Measurements from ENCODE around the gene MSI2.

The MSI2 gene

DNA sequence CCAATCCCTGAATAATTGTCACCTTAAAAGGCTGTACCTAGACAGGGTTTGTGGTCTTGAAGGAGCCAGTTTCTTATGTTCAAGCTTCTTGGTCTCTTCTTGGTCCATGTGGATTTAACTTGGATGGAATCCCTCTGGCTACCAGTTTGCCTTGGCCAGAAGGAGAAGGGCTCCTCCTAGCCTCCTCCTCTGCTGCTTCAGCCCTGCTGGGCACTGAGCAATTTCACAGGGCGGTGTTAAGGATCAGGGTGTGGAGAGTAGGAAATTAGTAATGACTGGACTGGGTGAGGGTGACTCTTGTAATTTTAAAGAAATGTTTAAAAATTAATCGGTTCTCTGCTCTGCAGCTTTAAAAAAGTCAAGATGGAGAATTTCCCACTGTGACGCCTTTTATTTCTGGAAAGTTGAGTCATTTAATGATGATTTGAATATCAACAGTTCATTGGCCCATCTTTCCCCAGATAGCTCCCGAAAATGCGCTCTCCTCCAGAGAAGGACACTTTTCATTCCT lies 96.4 kb downstream of the MSI2 start:
- no peak for DNase-seq

DNA sequence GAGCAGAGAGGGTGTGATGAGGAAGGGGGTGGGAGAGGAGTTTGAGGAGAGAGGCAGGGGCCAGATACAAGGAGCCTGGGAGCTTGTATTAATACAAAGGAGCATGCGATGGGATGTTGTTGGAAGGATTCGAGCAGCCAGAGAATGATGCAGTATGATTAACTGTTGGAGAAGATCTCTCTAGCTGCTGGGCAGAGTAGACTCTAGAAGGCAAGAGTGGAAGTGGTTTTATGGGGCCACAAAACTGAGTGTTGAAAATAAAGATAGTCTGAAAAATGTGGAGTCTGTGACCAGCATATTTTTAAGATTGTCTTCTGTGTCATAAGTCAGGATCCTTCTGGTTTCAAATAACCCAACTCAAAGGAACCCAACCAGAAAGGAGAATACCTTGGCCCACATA lies 98.3 kb downstream of the MSI2 start:
- DNase-seq = no peak

DNA sequence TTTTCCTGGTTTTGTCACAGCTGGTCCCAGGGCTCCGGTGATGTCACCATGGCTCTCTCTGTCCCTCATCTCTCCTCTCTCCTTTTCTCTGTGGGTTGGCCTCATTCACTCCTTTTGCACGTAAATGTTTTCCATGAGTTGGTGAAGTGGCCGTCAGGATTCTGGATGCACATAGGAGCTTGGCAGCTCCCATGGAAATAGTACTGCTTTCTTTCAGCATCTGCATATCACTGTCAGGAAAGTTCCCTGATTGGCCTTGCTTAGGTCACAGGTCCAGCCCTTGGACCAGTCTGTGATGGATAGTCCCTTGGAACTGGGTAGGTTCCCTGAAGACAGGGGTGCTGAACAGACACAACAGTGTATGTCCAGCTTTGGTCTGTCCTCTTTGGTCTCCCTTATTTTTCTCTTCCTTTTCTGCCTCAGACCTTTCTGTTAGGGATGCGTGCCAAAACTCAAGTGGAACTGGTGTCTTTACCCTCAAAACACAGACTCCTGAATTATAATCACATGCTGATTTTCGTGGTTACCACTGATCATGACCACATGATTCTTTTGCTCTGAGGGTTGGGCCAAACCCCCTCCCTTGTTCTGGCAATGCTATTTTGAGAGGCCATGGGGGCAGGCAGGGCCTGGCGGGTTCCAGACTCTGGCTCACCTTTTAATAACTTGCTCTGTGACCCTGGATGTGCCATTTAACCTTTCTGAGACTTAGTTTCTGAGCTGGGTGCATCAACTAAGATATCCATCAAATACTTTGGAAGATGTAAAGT lies 99.0 kb downstream of the MSI2 start:
- DNase-seq = no peak

DNA sequence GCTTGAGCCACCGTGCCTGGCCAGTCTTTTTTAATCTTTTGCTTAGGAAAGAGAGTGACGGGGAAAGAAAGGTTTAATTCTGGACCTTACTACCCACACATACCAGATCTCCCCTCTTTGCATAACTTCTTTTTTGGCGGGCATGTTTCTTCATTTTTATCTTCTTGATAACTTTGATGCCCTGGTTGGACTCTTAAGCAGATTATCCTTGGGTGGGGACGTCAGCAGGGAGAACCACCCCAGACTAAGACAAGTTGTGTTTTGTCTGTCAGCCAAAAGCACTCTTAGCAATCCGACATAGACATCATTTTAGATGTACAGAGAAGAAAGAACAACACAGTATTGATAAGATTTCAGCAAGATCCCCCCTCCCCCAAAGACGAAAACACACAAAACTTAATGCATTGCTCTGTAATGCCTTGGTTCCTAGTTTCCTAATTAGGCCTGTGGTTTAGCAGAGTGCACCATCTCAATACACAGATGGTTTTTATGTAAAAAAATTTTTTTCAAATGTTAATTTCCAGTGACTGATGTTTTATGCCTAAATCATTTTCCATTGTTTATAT lies 99.9 kb downstream of the MSI2 start:
- DNase-seq = peak; percentile 19

DNA sequence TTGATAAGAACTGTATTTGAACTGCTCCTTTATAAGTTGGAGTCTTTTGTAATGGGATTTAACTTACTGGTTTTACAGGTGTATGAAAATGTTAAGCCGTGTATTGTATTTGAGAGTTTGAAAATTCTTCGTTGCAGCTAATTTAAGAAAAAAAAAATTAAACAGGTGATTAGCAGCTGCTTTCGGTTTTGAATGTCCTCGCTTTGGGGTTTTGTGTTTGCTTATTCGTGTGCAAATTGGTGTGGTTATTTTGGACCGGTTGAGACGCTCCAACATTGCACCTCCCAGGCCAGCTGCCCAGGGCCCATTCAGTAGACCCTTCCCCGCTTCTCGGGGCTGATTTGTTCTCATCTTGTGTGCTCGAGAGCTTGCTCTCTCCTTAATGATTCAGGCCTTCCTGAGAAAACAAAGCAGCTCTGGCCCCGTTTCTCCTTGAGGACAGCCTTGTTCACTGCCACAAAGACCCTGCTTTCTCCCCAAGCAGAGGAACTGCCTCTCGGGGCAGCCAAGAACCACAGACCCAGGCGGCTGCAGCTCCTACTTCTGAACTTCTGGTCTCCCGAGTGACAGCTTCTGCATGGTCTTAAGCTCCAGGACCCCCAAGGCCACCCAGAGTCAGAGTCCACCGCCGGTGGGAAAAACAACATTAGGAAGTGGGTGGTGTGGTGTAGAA lies 100.5 kb downstream of the MSI2 start:
- no peak for DNase-seq

DNA sequence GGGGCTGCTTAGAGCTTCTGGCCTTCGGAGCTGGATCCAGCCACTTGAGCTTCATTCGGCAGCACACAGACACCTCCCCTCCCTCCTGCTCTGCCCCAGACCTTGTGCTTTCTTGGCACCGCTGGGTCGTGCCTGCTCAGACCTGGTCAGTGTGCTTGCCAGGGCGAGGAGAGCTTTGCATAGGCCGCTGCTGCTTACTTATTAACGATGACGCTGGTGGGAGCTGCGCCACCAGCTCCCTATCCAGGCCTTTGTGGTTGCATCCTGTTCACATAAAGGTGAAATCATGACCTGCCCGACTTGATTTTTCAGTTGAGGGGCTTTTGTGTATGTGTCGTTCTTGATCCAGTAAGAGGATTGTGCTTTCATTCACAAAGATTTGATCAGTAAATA lies 101.1 kb downstream of the MSI2 start:
- DNase-seq = no peak

DNA sequence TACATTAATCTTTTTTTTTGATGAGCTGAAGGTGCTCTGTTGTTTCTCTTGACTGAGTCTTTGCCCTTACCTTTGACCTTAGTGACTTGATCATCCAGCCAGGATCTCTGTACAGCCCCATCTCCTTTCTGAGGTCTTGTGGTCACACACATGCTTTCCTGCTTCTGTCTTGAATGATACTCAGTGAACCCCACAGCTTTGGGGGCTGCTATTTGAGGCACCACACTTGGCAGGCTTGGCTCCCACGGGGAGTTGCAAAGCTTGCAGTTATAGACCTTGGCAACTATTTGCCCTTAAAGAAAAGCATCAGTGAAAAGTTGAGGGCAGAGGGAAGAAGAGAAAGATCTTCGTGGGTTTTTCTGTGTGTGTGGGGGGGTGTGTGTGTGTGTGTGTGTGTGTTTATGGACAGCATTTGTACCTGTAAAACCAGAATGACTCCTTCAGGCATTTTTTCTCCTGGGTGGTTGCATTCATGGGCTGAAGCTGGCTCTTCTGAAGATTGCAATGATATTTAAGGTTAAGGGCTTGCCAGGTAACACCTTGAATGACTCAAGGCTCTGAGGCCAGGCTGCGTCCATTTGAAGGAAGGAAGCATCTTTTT lies 101.6 kb downstream of the MSI2 start:
- DNase-seq = no peak

DNA sequence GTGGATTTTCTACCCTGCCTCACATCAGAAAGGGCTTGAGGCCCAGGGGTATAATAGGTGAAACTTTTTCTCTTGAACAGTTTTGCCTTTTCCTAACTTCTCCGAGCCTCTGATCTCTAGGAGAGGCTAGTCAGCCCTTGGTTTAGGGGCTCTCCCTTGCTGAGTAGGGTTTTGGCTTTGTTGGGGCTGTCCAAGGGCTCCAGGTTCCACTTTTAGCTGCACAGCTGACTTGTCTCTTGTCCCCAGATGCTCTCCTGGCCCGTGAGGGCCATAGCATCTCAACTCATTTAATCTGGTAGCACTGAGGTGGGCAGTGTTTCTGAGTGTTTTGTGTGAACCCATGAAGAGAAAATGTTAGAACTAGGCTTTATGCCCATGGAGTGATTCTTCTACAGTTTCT lies 103.9 kb downstream of the MSI2 start:
- no peak for DNase-seq

DNA sequence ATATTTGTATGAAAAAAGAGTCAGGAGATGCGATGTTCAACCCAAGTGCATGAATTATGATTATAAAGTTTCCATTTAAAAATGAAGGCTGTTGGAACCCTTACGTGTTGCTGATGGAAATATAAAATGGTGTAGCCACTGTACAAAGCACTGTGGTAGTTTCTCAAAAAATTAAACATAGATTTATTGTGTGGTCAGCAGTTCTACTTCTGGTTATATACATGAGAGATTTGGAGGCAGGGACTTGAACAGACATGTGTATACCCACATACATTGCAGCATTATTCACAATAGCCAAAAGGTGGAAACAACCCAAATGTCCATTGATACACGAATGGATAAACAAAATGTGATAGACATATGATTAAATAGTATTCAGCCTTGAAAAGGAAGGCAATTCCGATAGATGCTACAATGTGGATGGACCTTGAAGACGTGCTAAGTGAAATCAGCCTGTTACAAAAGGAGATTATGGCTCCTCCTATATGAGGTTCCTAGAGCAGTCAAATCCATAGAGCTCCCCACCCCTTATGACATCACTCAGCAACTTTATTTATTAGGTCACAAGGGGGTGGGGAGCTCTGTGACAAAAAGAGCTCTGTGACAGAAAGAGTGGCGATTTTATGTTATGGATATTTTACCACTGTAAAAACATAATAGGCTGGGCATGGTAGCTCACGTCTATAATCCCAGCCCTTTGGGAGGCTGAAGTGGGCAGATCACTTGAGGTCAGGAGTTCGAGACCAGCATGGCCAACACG lies 106.7 kb downstream of the MSI2 start:
- DNase-seq = no peak

DNA sequence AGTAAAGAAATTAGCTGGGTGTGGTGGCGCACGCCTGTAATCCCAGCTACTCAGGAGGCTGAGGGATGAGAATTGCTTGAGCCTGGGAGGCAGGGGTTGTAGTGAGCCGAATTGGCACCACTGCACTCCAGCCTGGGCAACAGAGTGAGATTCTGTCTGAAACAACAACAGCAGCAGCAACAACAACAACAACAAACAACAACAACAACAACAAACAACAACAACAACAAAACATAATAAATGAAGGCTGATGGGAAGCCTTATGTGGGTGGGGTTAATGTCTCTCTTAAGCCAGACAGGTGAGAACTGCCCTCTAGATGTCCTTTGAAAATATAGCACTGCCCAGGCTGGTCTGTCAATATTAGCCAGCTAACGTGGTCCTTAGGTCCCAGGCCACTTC lies 107.3 kb downstream of the MSI2 start:
- no peak for DNase-seq

DNA sequence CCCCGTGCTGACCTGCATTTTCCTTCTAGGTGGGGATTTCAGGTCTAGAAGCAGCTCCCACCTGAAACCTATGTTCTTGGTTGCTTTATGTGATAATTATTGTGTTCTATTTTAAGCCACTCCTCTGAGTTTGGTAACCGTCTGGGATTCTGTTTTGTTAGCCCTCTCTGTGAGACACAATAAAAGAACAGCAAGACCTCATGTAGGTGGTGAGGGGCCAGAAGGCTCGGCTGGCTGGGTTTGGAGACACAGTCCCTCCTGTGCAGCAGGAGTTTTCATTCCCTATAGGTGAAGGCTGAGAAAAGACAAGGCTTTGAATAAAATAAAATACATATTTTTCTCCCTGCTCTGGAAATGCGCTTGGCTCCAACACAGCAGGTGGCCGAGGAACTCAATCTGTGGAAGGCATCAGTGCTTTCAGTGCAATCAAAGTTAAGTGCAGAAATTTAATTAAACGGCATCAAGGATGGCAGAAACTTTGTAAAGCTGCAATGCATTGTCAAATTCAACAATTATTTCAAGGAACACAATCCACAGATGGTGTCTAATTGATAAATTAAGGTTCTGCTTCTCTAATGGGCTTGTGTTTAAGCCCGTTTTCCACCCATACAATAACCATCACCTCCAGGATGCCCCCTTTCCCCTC lies 107.8 kb downstream of the MSI2 start:
- DNase-seq = no peak

DNA sequence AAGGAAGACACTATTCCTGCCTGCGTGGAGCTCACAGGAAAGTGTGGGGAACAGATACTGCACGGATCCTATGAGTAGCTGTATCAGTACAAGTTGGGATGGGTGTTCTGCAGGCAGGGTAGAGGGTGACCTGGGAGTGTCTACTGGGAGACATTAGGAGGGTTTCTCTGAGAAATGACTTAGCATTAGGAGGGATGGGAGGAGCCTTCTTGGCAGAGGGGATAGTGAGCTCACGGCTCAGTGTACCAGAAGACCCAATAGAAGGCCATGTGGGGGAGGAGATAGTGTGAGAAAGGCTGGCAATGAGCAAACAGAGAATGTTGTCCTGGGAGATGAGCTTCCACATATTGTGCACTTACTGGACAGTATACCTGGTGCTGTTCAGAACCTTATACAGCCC lies 109.1 kb downstream of the MSI2 start:
- DNase-seq = no peak

DNA sequence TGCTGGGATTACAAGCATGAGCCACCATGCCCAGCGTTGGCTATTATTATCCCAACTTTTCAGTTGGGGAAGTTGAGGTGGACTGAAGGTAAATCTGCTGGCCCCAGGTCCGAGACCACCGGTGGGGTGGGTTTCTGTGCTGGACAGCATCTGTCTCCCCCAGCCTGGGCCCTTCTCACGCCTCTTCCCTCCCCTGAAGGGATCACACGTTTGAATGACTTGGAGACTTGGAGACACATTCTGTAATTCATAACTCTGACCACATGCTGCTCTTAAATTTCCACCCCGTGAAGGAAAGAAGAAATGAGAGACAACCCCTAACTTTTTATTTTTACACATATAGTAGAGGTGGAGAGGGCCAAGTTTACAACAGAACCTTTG lies 109.8 kb downstream of the MSI2 start:
- DNase-seq = no peak

DNA sequence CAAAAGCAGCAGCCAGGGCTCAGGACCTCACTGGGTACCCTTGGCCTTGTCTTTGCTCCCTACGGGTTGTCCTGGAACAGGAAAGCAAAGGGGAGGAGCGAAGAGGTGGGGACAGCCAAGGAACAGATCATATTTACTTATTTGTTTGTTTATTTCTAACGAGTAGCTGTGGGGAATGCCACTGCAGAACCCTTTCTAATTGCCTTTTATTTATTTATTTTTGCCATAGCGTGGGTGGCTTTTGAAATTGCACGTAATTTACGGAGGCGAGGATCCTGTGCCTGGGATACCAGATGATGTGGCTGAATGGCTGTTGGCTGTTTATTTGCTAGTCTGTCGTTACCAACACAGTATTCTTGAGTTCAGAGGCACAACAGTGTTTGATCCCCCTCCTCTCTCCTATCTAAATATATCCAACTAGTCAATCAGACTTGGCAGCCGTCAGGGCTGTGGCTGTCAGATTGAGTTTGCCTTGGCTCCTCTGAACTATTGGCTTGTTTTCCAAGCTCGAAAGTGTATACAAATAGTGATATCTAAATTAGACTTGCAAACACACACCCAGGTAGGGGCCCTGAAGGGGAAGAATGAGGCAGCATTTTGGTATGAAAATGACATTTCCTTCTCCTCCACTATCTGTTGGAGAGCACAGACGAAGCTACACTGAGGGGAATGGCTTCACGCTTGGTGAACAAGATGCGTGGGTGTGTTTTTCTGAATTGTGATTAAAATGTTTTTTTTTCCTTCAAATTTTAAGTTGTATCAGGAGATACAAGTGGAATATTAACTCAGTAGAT lies 110.4 kb downstream of the MSI2 start:
- no peak for DNase-seq

DNA sequence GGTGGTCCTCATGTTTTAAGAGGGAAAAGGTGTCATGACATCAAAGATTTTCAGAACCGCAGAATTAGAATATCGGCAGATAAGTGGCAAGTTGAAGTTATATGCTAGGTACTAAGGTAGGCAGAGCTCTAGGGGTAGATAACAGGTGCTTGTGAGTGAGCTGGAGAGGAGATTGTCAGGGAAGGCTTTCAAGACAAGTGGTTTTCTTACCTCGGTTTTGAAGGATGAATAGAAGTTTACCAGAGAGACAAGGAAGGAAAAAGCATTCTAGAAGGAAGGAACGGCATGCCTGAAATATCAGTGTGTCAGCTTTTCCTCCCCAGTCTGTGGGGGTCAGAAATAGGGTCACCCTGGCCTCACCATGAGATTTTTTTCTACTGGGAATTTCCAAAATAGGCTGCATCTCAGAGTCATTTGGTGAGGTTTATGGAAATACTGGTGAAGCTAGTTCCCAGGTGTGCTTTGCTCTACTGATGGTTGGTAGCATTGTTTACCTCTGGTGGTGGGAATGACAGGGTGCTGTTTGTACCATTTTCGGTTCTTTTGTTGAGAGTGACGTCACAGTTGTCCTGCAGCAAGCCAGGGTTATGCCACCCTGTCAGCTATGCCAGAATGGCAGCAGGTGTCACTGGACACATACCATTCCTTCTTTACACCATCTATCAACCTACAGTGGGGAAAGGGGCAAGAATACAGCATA lies 112.5 kb downstream of the MSI2 start:
- DNase-seq = no peak

DNA sequence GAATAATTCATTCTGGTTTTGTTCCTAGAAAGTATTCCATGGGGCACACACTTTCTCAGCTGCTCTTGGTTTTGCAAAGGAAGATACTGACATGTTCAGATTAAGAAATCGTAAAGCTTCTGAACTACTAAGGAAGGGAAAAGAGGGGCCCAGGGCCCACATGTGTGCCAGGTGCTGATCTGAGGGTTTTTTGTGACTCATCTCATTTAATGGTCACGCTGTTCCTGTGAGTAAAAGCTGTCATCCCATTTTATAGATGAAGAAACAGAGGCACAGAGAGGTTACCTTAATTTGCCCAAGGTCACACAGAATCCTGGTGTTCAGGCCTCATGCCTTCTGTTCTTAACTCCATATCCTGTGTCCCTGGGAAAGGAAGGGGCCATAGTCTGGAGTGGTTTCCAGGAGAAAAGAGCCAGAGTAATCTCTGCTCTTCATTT lies 113.2 kb downstream of the MSI2 start:
- no peak for DNase-seq

DNA sequence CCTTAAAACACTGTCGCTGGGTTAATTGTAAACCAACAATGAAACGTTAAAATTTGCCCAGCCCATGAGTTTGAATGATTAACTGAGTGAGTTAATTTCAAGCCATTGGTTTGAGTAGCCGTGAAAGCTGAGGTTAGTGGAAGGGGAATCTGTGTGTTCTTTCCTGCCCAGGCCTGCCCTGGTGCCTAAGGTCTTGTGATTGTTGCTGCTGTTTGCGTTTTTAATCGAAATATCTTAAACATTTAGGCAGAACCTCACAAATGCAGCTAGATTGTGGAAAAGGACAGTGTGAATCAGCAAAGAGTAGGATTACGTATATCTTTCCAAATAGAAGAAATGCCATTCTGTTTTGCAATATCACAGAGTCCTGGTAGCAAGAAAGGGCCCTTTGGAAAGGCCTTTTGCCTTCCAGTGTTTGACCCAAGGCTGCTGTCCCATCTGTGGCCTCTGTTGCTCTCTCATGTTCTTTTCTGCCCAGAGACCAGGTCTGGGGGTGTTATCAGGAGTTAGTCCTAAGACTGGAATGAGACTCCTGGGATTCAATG lies 113.8 kb downstream of the MSI2 start:
- DNase-seq = no peak

DNA sequence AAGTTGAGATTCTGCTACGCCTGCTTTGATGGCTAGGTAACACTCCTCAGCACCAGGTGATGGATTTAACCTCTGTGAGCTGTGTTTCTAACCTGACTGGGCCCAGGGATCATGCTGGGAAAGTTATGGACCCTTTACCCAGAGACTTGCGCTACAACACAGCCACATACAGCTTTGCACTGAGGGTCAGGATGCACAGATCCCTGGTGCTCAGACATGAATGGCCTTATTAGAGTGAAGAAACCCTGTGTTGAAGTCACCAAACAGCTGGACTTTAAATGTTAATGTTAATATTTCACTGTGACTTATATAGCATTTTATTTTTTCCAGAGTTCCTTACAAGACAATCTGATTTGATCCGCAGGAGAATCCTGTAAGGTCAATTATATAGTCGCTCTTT lies 114.3 kb downstream of the MSI2 start:
- no peak for DNase-seq

DNA sequence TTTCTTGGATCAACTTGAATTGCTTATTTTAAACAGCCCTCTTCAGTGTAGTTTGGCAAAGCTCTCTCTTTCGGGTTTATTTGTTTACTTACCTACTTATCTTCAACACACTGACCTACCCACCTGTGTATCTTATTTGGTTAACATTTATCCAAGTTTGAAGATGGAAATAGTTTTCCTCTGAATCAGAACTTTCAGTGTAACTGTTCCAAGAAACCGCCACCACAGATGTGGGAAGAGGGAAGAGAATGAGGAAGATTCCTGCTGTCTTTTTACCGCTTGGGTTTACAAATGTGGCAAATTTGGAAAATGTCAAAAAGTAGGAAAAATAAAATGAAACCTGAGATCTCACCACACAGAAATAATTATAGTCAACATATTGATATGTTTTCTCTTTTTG lies 115.8 kb downstream of the MSI2 start:
- DNase-seq = no peak

DNA sequence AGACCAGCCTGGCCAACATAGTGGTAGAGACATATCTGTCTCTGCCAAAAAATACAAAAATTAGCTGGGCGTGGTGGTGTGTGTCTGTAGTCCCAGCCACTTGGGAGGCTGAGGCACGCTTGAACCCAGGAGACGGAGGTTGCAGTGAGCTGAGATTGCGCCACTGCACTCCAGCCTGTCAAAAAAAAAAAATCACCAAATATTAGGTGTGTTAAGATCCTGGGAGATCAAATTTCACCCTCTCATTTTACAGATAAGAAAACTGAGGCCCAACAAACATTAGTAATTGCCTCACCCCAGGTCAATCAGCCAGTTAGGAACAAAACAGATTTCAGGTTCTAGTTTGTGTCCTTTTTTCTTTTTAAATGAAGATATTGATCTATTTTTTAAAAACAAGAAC lies 116.7 kb downstream of the MSI2 start:
- DNase-seq = no peak

DNA sequence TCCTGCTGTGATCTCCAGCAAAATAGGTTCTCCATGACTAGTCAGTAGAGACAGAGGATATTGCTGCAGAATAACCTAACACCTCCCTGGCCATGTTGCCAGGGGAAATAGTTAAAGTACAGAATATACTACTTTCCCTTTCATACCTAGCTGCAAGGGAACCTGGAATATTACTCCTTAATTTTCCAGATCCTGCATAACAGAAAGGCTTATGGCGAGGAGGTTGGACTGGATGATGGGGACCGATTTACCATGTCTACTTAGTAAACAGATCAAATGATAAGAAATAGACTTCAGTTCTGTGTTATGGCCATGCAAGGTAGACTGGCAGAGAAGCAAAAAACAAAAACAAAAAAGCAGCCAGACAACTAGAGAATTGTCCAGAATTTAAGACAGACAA lies 117.4 kb downstream of the MSI2 start:
- no peak for DNase-seq
